GM12878 (cell line): ENCODE measurements around the gene GDPD1. TPM values are rescaled to one million over a fixed set of nuclear protein-coding genes. Genes with fewer than 3 reads are reported as not detected.

Experiments
- ATAC-seq: fragments of 200-7000 bp; cut with Tn5 transposase; 3 replicates; pipeline ENCODE4 v1.9.1; 2020; ENCODE audit warnings: mild to moderate bottlenecking, moderate library complexity
- BruUV-seq: library from RNA; stranded (reverse); fragments of 400-500 nt; replicated peaks from 2 replicates; lab custom pipeline; 2021; lab: Mats Ljungman, UMichigan
- CTCF ChIA-PET: fragments of 300-600 bp; sonication (Branson Sonifier 250); formaldehyde crosslinking; extraction: SDS; loops from one replicate; lab custom pipeline; 2021; ENCODE audit warnings: inconsistent platforms; lab: Yijun Ruan, JAX
- POLR2A ChIA-PET: fragments of 350-600 bp; formaldehyde crosslinking; extraction: SDS; loops from one replicate; lab custom pipeline; 2021; ENCODE audit warnings: inconsistent platforms; lab: Charles Lee
- RAD21 ChIA-PET: fragments of 300-600 bp; sonication (Branson Sonifier 250); formaldehyde crosslinking; loops from one replicate; lab custom pipeline; 2023; ENCODE audit warnings: antibody characterized with exemption; ENCODE audit not compliant: unreplicated experiment; lab: Charles Lee
- SMC1A ChIA-PET: fragments of 300-600 bp; sonication (Branson Sonifier 250); formaldehyde crosslinking; loops from one replicate; lab custom pipeline; 2023; ENCODE audit not compliant: unreplicated experiment, uncharacterized antibody; lab: Charles Lee
- DNase-seq: peaks from one replicate; pipeline ENCODE4 v3.0.0-alpha.2; 2011; ENCODE audit warnings: low read depth, low spot score
- FAIRE-seq: peaks from 3 replicates; lab custom pipeline; 2011; peaks lifted over from hg19 to GRCh38; lab: Jason Lieb, UNC
- H2AFZ ChIP-seq: 2 replicates; pipeline ENCODE4 v1.6.0; 2011; ENCODE audit warnings: low read depth, low read length, control low read depth; ENCODE audit not compliant: control insufficient read depth
- H3K27ac ChIP-seq: 2 replicates; pipeline ENCODE4 v1.5.1; 2011; ENCODE audit warnings: control low read depth; ENCODE audit not compliant: control insufficient read depth, insufficient read depth
- H3K27me3 ChIP-seq, 2 experiments: replicated peaks in 1 of 2; 2 replicates each; pipeline versions ENCODE4 v1.6.0 to v1.6.1; 2011; ENCODE audit warnings: low read length in 1 of 2; ENCODE audit not compliant: control insufficient read depth in 2 of 2, insufficient read depth in 2 of 2
- H3K36me3 ChIP-seq, 2 experiments: 2 replicates each; pipeline ENCODE4 v1.5.1; 2011; ENCODE audit warnings: low read length in 1 of 2; ENCODE audit not compliant: control insufficient read depth in 2 of 2, insufficient read depth in 2 of 2
- H3K4me1 ChIP-seq: 2 replicates; pipeline ENCODE4 v1.6.1; 2011; ENCODE audit warnings: mild to moderate bottlenecking, low read length, moderate library complexity, mixed read lengths; ENCODE audit not compliant: control insufficient read depth, insufficient read depth
- H3K4me2 ChIP-seq: 2 replicates; pipeline ENCODE4 v1.6.0; 2011; ENCODE audit warnings: control low read depth; ENCODE audit not compliant: control insufficient read depth, insufficient read depth
- H3K4me3 ChIP-seq: fragments of 200-600 bp; sonication (generic); 2 replicates; pipeline ENCODE4 v1.5.1; 2016
- H3K79me2 ChIP-seq: 2 replicates; pipeline ENCODE4 v1.6.0; 2011; ENCODE audit warnings: low read length; ENCODE audit not compliant: control insufficient read depth, insufficient read depth
- H3K9ac ChIP-seq: 2 replicates; pipeline ENCODE4 v1.8.0; 2011; ENCODE audit warnings: low read length, control low read depth, mixed read lengths; ENCODE audit not compliant: control insufficient read depth, insufficient read depth
- H3K9me3 ChIP-seq: replicated peaks from 3 replicates; pipeline ENCODE4 v1.5.1; 2011; ENCODE audit warnings: mild to moderate bottlenecking, low read length; ENCODE audit not compliant: control insufficient read depth, insufficient read depth
- H4K20me1 ChIP-seq: 2 replicates; pipeline ENCODE4 v1.6.0; 2011; ENCODE audit not compliant: control insufficient read depth, insufficient read depth
- HSF1 ChIP-seq: fragments of 150-350 bp; IDR thresholded peaks from 2 replicates; pipeline ENCODE4 v1.6.1; 2014; ENCODE audit warnings: mild to moderate bottlenecking, low read depth, low read length
- KAT2A ChIP-seq: conservative IDR thresholded peaks from 2 replicates; pipeline ENCODE4 v1.6.1; 2011; ENCODE audit warnings: low read depth, low read length; ENCODE audit not compliant: control insufficient read depth
- KDM1A ChIP-seq: fragments of 200-600 bp; sonication (generic); IDR thresholded peaks from 2 replicates; pipeline ENCODE4 v1.6.1; 2016; ENCODE audit warnings: borderline replicate concordance
- MXI1 ChIP-seq: fragments of 150-350 bp; IDR thresholded peaks from 2 replicates; pipeline ENCODE4 v1.6.1; 2011; ENCODE audit warnings: low read depth, mild to moderate bottlenecking, inconsistent platforms, low read length, improper control_type of control experiment
- NR2C1 ChIP-seq: fragments of 450-650 bp; IDR thresholded peaks from 2 replicates; pipeline ENCODE4 v1.6.1; 2017; ENCODE audit warnings: antibody characterized with exemption, mild to moderate bottlenecking, moderate library complexity
- POLR2AphosphoS2 ChIP-seq: IDR thresholded peaks from 2 replicates; pipeline ENCODE4 v1.6.1; 2011; ENCODE audit warnings: low read depth, mild to moderate bottlenecking, low read length, improper control_type of control experiment, moderate library complexity
- RAD21 ChIP-seq: IDR thresholded peaks from 2 replicates; pipeline ENCODE4 v1.6.1; 2011; ENCODE audit warnings: mild to moderate bottlenecking, low read depth, low read length, moderate library complexity; ENCODE audit not compliant: insufficient read depth
- RCOR1 ChIP-seq: conservative IDR thresholded peaks from 2 replicates; pipeline ENCODE4 v1.6.1; 2012; ENCODE audit warnings: low read depth, low read length, improper control_type of control experiment
- SIX5 ChIP-seq: IDR thresholded peaks from 2 replicates; pipeline ENCODE4 v1.6.1; 2011; ENCODE audit warnings: mild to moderate bottlenecking, low read depth, low read length, moderate library complexity; ENCODE audit not compliant: severe bottlenecking
- ZBTB33 ChIP-seq: fragments of 450-650 bp; IDR thresholded peaks from 2 replicates; pipeline ENCODE4 v1.6.1; 2017; ENCODE audit warnings: mild to moderate bottlenecking
- WGBS: methylation state at CpG from one replicate; pipeline ENCODE4 v1.1.6; 2016; ENCODE audit warnings: low lambda C conversion rate; ENCODE audit not compliant: insufficient replicate concordance, insufficient coverage; ENCODE audit errors: missing lambda C conversion rate; 5-methylcytosine and 5-hydroxymethylcytosine counted together
- in situ Hi-C: fragments of 300-500 bp; cut with MboI; formaldehyde crosslinking; loops from 9 replicates; pipeline ENCODE4 v1.14.3; 2018; ENCODE audit warnings: mixed read lengths
- intact Hi-C: fragments of 100-400 bp; cut with micrococcal nuclease; formaldehyde crosslinking; loops from one replicate; pipeline ENCODE4 v1.14.2; 2022; ENCODE audit not compliant: unreplicated experiment
- polyA plus RNA-seq, 11 experiments: library from polyadenylated mRNA; depleted of rRNA in 4 of 11; unstranded in 6 of 11; stranded (reverse) in 5 of 11; fragments of >200 nt; fragmentation: Nextera tagmentation in 4 of 11; fragmentation: Illumina TruSeq in 1 of 11; extraction: Ambion mirVana in 4 of 11; extraction: Trizol in 1 of 11; gene quantifications; 1 replicate in 1 of 11; 2 replicates in 10 of 11; pipeline versions ENCODE4 v1.2.1 to v1.2.3, GENCODE V29; 2011 to 2016; ENCODE audit warnings: inconsistent platforms in 2 of 11, missing spikeins in 2 of 11, low read depth in 1 of 11
- total RNA-seq, 4 experiments: library from RNA; depleted of rRNA in 3 of 4; stranded (reverse); fragments of >200 nt in 3 of 4; fragmentation: Illumina TruSeq in 1 of 4; extraction: Trizol in 1 of 4; gene quantifications; 2 replicates each; pipeline versions ENCODE4 v1.2.1 to v1.2.3, GENCODE V29; 2013 to 2021
- TF ChIP-seq, protein P1 (sequence below): fragments of 450-650 bp; IDR thresholded peaks from 2 replicates; pipeline ENCODE4 v1.6.1; 2016; ENCODE audit warnings: mild to moderate bottlenecking, moderate library complexity, borderline replicate concordance
- TF ChIP-seq, protein P2 (sequence below): IDR thresholded peaks from 2 replicates; pipeline ENCODE4 v1.6.1; 2011; ENCODE audit warnings: mild to moderate bottlenecking, low read depth, low read length, moderate library complexity; ENCODE audit not compliant: insufficient replicate concordance
- TF ChIP-seq, protein P3 (sequence below): fragments of 450-650 bp; IDR thresholded peaks from 2 replicates; pipeline ENCODE4 v1.6.1; 2017; ENCODE audit warnings: borderline replicate concordance

Gene GDPD1
- total and polyA plus RNA-seq, 10 of the 15 experiments (the other 5 are each of a cell fraction or from before 2014, with no cell fraction given) = 0.18 to 1.6 (median 0.69) TPM

- Histone ChIP-seq H3K4me2 (no peak overlapping the region), H3K27ac (no peak overlapping the region), H4K20me1 (no peaks in the 10 kb centered on the region), H3K9me3 (no peaks in the 10 kb centered on the region), H3K27me3 (no peaks in the 10 kb centered on the region), H3K4me1 (no peaks in the 10 kb centered on the region), H2AFZ (no peak overlapping the region), H3K79me2 (no peaks in the 10 kb centered on the region), H3K36me3 (no peaks in the 10 kb centered on the region), H3K4me3 (no peak overlapping the region), H3K9ac (no peak overlapping the region)
- FAIRE-seq (peak; percentile 72), DNase-seq (peak; percentile 28), ATAC-seq (peak; percentile 99)
- RAD21 ChIA-PET = interaction anchor here (0.5 to 12.2 kb wide), 19 partner anchors 9 to 548 kb away, joined by 3 to 169 read pairs (median 4); partner anchors contain the start of gene GDPD1
- BruUV-seq = no TSS peak
- SMC1A ChIA-PET = interaction anchor here (0.6 to 12.6 kb wide), 26 partner anchors 15 to 727 kb away, joined by 3 to 217 read pairs (median 4); partner anchors contain the start of gene GDPD1
- CTCF ChIA-PET = interaction anchor here (0.6 to 13.4 kb wide), 31 partner anchors 9 to 937 kb away, joined by 3 to 383 read pairs (median 4); partner anchors contain the start of gene GDPD1
- intact Hi-C loops = loop anchor here (1.0 to 10.0 kb wide), 4 partner anchors 91 to 434 kb away; partner anchors contain the start of gene GDPD1
- in situ Hi-C loops = loop anchor here (5.0 kb wide), 1 partner anchor 126 kb away; no protein-coding TSS in a partner anchor
- POLR2A ChIA-PET = no interaction called here
- WGBS = 0% methylated on average over 5 of the region's 5 CpGs
- no peak for TF ChIP-seq RCOR1
- TF ChIP-seq RAD21 = peak; percentile 88
- TF ChIP-seq, protein P1, sequence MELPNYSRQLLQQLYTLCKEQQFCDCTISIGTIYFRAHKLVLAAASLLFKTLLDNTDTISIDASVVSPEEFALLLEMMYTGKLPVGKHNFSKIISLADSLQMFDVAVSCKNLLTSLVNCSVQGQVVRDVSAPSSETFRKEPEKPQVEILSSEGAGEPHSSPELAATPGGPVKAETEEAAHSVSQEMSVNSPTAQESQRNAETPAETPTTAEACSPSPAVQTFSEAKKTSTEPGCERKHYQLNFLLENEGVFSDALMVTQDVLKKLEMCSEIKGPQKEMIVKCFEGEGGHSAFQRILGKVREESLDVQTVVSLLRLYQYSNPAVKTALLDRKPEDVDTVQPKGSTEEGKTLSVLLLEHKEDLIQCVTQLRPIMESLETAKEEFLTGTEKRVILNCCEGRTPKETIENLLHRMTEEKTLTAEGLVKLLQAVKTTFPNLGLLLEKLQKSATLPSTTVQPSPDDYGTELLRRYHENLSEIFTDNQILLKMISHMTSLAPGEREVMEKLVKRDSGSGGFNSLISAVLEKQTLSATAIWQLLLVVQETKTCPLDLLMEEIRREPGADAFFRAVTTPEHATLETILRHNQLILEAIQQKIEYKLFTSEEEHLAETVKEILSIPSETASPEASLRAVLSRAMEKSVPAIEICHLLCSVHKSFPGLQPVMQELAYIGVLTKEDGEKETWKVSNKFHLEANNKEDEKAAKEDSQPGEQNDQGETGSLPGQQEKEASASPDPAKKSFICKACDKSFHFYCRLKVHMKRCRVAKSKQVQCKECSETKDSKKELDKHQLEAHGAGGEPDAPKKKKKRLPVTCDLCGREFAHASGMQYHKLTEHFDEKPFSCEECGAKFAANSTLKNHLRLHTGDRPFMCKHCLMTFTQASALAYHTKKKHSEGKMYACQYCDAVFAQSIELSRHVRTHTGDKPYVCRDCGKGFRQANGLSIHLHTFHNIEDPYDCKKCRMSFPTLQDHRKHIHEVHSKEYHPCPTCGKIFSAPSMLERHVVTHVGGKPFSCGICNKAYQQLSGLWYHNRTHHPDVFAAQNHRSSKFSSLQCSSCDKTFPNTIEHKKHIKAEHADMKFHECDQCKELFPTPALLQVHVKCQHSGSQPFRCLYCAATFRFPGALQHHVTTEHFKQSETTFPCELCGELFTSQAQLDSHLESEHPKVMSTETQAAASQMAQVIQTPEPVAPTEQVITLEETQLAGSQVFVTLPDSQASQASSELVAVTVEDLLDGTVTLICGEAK = no peak
- TF ChIP-seq POLR2AphosphoS2 = no peak
- TF ChIP-seq ZBTB33 = no peak
- no peak for TF ChIP-seq KDM1A
- TF ChIP-seq SIX5 = no peak
- TF ChIP-seq KAT2A = no peak
- no peak for TF ChIP-seq NR2C1
- no peak for TF ChIP-seq HSF1
- TF ChIP-seq, protein P2, sequence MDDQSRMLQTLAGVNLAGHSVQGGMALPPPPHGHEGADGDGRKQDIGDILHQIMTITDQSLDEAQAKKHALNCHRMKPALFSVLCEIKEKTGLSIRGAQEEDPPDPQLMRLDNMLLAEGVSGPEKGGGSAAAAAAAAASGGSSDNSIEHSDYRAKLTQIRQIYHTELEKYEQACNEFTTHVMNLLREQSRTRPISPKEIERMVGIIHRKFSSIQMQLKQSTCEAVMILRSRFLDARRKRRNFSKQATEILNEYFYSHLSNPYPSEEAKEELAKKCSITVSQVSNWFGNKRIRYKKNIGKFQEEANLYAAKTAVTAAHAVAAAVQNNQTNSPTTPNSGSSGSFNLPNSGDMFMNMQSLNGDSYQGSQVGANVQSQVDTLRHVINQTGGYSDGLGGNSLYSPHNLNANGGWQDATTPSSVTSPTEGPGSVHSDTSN = no peak
- no peak for TF ChIP-seq MXI1
- TF ChIP-seq, protein P3, sequence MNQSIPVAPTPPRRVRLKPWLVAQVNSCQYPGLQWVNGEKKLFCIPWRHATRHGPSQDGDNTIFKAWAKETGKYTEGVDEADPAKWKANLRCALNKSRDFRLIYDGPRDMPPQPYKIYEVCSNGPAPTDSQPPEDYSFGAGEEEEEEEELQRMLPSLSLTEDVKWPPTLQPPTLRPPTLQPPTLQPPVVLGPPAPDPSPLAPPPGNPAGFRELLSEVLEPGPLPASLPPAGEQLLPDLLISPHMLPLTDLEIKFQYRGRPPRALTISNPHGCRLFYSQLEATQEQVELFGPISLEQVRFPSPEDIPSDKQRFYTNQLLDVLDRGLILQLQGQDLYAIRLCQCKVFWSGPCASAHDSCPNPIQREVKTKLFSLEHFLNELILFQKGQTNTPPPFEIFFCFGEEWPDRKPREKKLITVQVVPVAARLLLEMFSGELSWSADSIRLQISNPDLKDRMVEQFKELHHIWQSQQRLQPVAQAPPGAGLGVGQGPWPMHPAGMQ = no peak
These were observed 90.7 kb downstream of the GDPD1 start for GRCh38 chr17:59311051-59311468.
